Renal cortical epithelial cell (primary cell): ENCODE data around the gene DOCK6. TPM values are rescaled to one million over a fixed set of nuclear protein-coding genes. Genes with fewer than 3 reads are reported as not detected.
A peak's percentile ranks its signal among the peaks of the same experiment; 100 is the strongest.

Experiments used
- DNase-seq: peaks from one replicate; pipeline ENCODE4 v3.0.0-alpha.2; 2011; ENCODE audit warnings: low read depth
- total RNA-seq: library from RNA; depleted of rRNA; stranded (reverse); fragments of >200 nt; gene quantifications from 2 replicates; pipeline ENCODE4 v1.2.3, GENCODE V29; 2014

DOCK6 gene
- total RNA-seq: 5.9 and 27.1 TPM in 2 replicates

GRCh38 chr19:11261971-11262839 lies at the start of gene DOCK6:
Gene DOCK6 (minus strand): TSS chr19:11262524. CDS start chr19:11262440, 84 bp downstream.
- no peak for DNase-seq

- DNase-seq: no peak
Observed at GRCh38 chr19:11306337-11306736, 44.0 kb upstream of the DOCK6 start.

- DNase-seq: no peak
Observed at GRCh38 chr19:11304936-11305335, 42.6 kb upstream of the DOCK6 start.

GRCh38 chr19:11300811-11301120 lies 38.4 kb upstream of the DOCK6 start:
- no peak for DNase-seq

GRCh38 chr19:11299946-11300810 lies 37.9 kb upstream of the DOCK6 start:
- no peak for DNase-seq

- DNase-seq: no peak
Observed at GRCh38 chr19:11296264-11296663, 33.9 kb upstream of the DOCK6 start.

- DNase-seq: no peak
Observed at GRCh38 chr19:11295665-11296245, 33.4 kb upstream of the DOCK6 start, which contains the start of gene TSPAN16. Gene TSPAN16 (plus strand): TSS chr19:11296160. CDS start chr19:11296298, 138 bp downstream.

- no peak for DNase-seq
Observed at GRCh38 chr19:11295180-11295579, 32.9 kb upstream of the DOCK6 start.

- peak; percentile 77 for DNase-seq
Observed at GRCh38 chr19:11293433-11294389, 31.4 kb upstream of the DOCK6 start.

- DNase-seq: no peak
Observed at GRCh38 chr19:11291991-11292390, 29.7 kb upstream of the DOCK6 start.

- no peak for DNase-seq
Observed at GRCh38 chr19:11291415-11291814, 29.1 kb upstream of the DOCK6 start.

- no peak for DNase-seq
Observed at GRCh38 chr19:11290256-11290655, 27.9 kb upstream of the DOCK6 start.

GRCh38 chr19:11288349-11288748 lies 26.0 kb upstream of the DOCK6 start:
- peak; percentile 20 for DNase-seq

- no peak for DNase-seq
Observed at GRCh38 chr19:11286312-11286974, 24.1 kb upstream of the DOCK6 start.

- DNase-seq: no peak
Observed at GRCh38 chr19:11284515-11284914, 22.2 kb upstream of the DOCK6 start.

- DNase-seq: no peak
Observed at GRCh38 chr19:11281356-11282049, 19.2 kb upstream of the DOCK6 start.

GRCh38 chr19:11279505-11280236 lies 17.3 kb upstream of the DOCK6 start:
- DNase-seq: peak; percentile 75

GRCh38 chr19:11278670-11279069 lies 16.3 kb upstream of the DOCK6 start:
- DNase-seq: no peak

- DNase-seq: no peak
Observed at GRCh38 chr19:11274533-11275086, 12.3 kb upstream of the DOCK6 start.
